GM12878 (cell line): Measurements from ENCODE around the gene CHCHD6. TPM values are rescaled to one million over a fixed set of nuclear protein-coding genes. Genes with fewer than 3 reads are reported as not detected.

Experiments used
- ASH2L ChIP-seq: fragments of 300-600, 200-600 bp; sonication (generic); IDR thresholded peaks from 2 replicates; pipeline ENCODE4 v1.6.1; 2017; ENCODE audit warnings: low read depth, mild to moderate bottlenecking, borderline replicate concordance
- ATF3 ChIP-seq: IDR thresholded peaks from 2 replicates; pipeline ENCODE4 v1.6.1; 2011; ENCODE audit warnings: low read depth, mild to moderate bottlenecking, low read length, moderate library complexity, borderline replicate concordance; ENCODE audit errors: extremely low read depth
- BACH1 ChIP-seq: fragments of 450-650 bp; IDR thresholded peaks from 2 replicates; pipeline ENCODE4 v1.6.1; 2017; ENCODE audit warnings: mild to moderate bottlenecking, borderline replicate concordance
- CBFB ChIP-seq: IDR thresholded peaks from 2 replicates; pipeline ENCODE4 v1.6.1; 2016; ENCODE audit warnings: antibody characterized with exemption, low read depth
- CBX5 ChIP-seq: sonication (generic); IDR thresholded peaks from 2 replicates; pipeline ENCODE4 v1.6.1; 2016; ENCODE audit warnings: low read depth, moderate library complexity, mild to moderate bottlenecking, inconsistent platforms
- CUX1 ChIP-seq: IDR thresholded peaks from 2 replicates; pipeline ENCODE4 v1.6.1; 2012; ENCODE audit warnings: improper control_type of control experiment, low read depth, low read length; ENCODE audit not compliant: insufficient replicate concordance
- EED ChIP-seq: sonication (generic); IDR thresholded peaks from 2 replicates; pipeline ENCODE4 v1.6.1; 2016; ENCODE audit warnings: antibody characterized with exemption, low read depth
- FOS ChIP-seq: IDR thresholded peaks from 3 replicates; pipeline ENCODE4 v1.6.1; 2011; ENCODE audit warnings: borderline replicate concordance; ENCODE audit not compliant: insufficient read length; ENCODE audit errors: extremely low read depth
- FOXM1 ChIP-seq: IDR thresholded peaks from 2 replicates; pipeline ENCODE4 v1.6.1; 2012; ENCODE audit warnings: low read depth, mild to moderate bottlenecking, inconsistent platforms, low read length, moderate library complexity
- GABPA ChIP-seq: IDR thresholded peaks from 2 replicates; pipeline ENCODE4 v1.6.1; 2014; ENCODE audit warnings: antibody characterized with exemption, low read depth, mild to moderate bottlenecking, inconsistent platforms
- GATAD2B ChIP-seq: fragments of 450-650 bp; conservative IDR thresholded peaks from 2 replicates; pipeline ENCODE4 v1.6.1; 2017; ENCODE audit warnings: low read depth, mild to moderate bottlenecking, moderate library complexity
- HSF1 ChIP-seq: fragments of 150-350 bp; IDR thresholded peaks from 2 replicates; pipeline ENCODE4 v1.6.1; 2014; ENCODE audit warnings: mild to moderate bottlenecking, low read depth, low read length
- IRF4 ChIP-seq: IDR thresholded peaks from 2 replicates; pipeline ENCODE4 v1.6.1; 2011; ENCODE audit warnings: low read depth, low read length
- MTA3 ChIP-seq: IDR thresholded peaks from 2 replicates; pipeline ENCODE4 v1.6.1; 2012; ENCODE audit warnings: low read length, inconsistent platforms, borderline replicate concordance
- NKRF ChIP-seq: fragments of 450-650 bp; conservative IDR thresholded peaks from 2 replicates; pipeline ENCODE4 v1.6.1; 2017; ENCODE audit warnings: mild to moderate bottlenecking, moderate library complexity
- RELA ChIP-seq: fragments of 450-650 bp; IDR thresholded peaks from 2 replicates; pipeline ENCODE4 v1.8.0; 2014; ENCODE audit warnings: borderline replicate concordance; ENCODE audit not compliant: partially characterized antibody
- STAT1 ChIP-seq: fragments of 450-650 bp; conservative IDR thresholded peaks from 2 replicates; pipeline ENCODE4 v1.6.1; 2014; ENCODE audit warnings: antibody characterized with exemption, mild to moderate bottlenecking
- TBL1XR1 ChIP-seq: IDR thresholded peaks from 2 replicates; pipeline ENCODE4 v1.6.1; 2012; ENCODE audit warnings: low read depth, low read length, improper control_type of control experiment
- TCF3 ChIP-seq: IDR thresholded peaks from 2 replicates; pipeline ENCODE4 v1.6.1; 2012; ENCODE audit warnings: low read depth, mild to moderate bottlenecking, low read length, borderline replicate concordance; ENCODE audit not compliant: insufficient read depth
- YY1 ChIP-seq: IDR thresholded peaks from 2 replicates; pipeline ENCODE4 v1.6.1; 2011; ENCODE audit warnings: low read depth, mild to moderate bottlenecking, low read length
- ZNF207 ChIP-seq: fragments of 450-650 bp; IDR thresholded peaks from 2 replicates; pipeline ENCODE4 v1.6.1; 2014; ENCODE audit warnings: antibody characterized with exemption, mild to moderate bottlenecking, borderline replicate concordance
- polyA plus RNA-seq, 11 experiments: library from polyadenylated mRNA; depleted of rRNA in 4 of 11; unstranded in 6 of 11; stranded (reverse) in 5 of 11; fragments of >200 nt; fragmentation: Nextera tagmentation in 4 of 11; fragmentation: Illumina TruSeq in 1 of 11; extraction: Ambion mirVana in 4 of 11; extraction: Trizol in 1 of 11; gene quantifications; 1 replicate in 1 of 11; 2 replicates in 10 of 11; pipeline versions ENCODE4 v1.2.1 to v1.2.3, GENCODE V29; 2011 to 2016; ENCODE audit warnings: inconsistent platforms in 2 of 11, missing spikeins in 2 of 11, low read depth in 1 of 11
- total RNA-seq, 4 experiments: library from RNA; depleted of rRNA in 3 of 4; stranded (reverse); fragments of >200 nt in 3 of 4; fragmentation: Illumina TruSeq in 1 of 4; extraction: Trizol in 1 of 4; gene quantifications; 2 replicates each; pipeline versions ENCODE4 v1.2.1 to v1.2.3, GENCODE V29; 2013 to 2021

The CHCHD6 gene
- total and polyA plus RNA-seq, 10 of the 15 experiments (the other 5 are each of a cell fraction or from before 2014, with no cell fraction given): 2.7 to 16.7 (median 12.3) TPM

- no peak for TF ChIP-seq CUX1
- TF ChIP-seq GATAD2B: peak; percentile 93
- TF ChIP-seq TBL1XR1: no peak
- no peak for TF ChIP-seq EED
- peak; percentile 59; the same call in 1 of the 2 replicates for TF ChIP-seq CBX5
- no peak for TF ChIP-seq ATF3
- no peak for TF ChIP-seq FOS
- peak; percentile 49 for TF ChIP-seq YY1
- TF ChIP-seq NKRF: peak; percentile 88
- peak; percentile 89; the same call in 1 of the 2 replicates for TF ChIP-seq BACH1
- TF ChIP-seq TCF3: peak; percentile 89
- TF ChIP-seq FOXM1: no peak
- TF ChIP-seq MTA3: no peak
- no peak for TF ChIP-seq ASH2L
- TF ChIP-seq ZNF207: peak; percentile 92
- no peak for TF ChIP-seq IRF4
- TF ChIP-seq RELA: peak; percentile 47
- no peak; the same call in 1 of the 2 replicates for TF ChIP-seq CBFB
- no peak for TF ChIP-seq GABPA
- no peak for TF ChIP-seq HSF1
- peak; percentile 83; the same call in 1 of the 2 replicates for TF ChIP-seq STAT1
Observed at GRCh38 chr3:126982471-126983175, 278.6 kb downstream of the CHCHD6 start, which contains the start of gene PLXNA1 (continued).
